Endothelial cell of umbilical vein (primary cell): ENCODE results near the gene TMCO1. TPM values are rescaled to one million over a fixed set of nuclear protein-coding genes. Genes with fewer than 3 reads are reported as not detected.
"Not testable (repeated sequence)": the region's sequence is repeated elsewhere in the genome, so short reads cannot be mapped to it uniquely, and the experiment has no call there.

ENCODE experiments used
- BruUV-seq: library from RNA; stranded (reverse); fragments of 400-500 nt; replicated peaks from 2 replicates; lab custom pipeline; 2021; lab: Mats Ljungman, UMichigan
- CTCF ChIA-PET: fragments of 300-600, 350-600 bp; sonication (Branson Sonifier 250); formaldehyde crosslinking; loops from one replicate; lab custom pipeline; 2021; ENCODE audit warnings: antibody characterized with exemption, inconsistent platforms; lab: Charles Lee
- POLR2A ChIA-PET: fragments of 300-600, 350-600 bp; sonication (Branson Sonifier 250); formaldehyde crosslinking; loops from one replicate; lab custom pipeline; 2021; ENCODE audit warnings: antibody characterized with exemption, inconsistent platforms; lab: Charles Lee
- DNase-seq: peaks from one replicate; pipeline ENCODE4 v3.0.0-alpha.2; 2011; ENCODE audit warnings: low read depth, low spot score
- FAIRE-seq: peaks from 2 replicates; lab custom pipeline; 2011; peaks lifted over from hg19 to GRCh38; lab: Jason Lieb, UNC
- H2AFZ ChIP-seq: 2 replicates; pipeline ENCODE4 v1.6.0; 2012; ENCODE audit warnings: low read depth, low read length, control low read depth, inconsistent platforms
- H3K27ac ChIP-seq: 2 replicates; pipeline ENCODE4 v1.5.1; 2011; ENCODE audit warnings: low read depth, mild to moderate bottlenecking, control low read depth, low read length, moderate library complexity; ENCODE audit not compliant: insufficient read depth
- H3K27me3 ChIP-seq, 2 experiments: 2 replicates each; pipeline versions ENCODE4 v1.6.0 to v1.6.1; 2011; ENCODE audit warnings: low read length in 2 of 2, mixed read lengths in 1 of 2; ENCODE audit not compliant: control insufficient read depth in 2 of 2, insufficient read depth in 2 of 2
- H3K36me3 ChIP-seq, 2 experiments: 2 replicates in 1 of 2; 3 replicates in 1 of 2; pipeline ENCODE4 v1.5.1; 2011; ENCODE audit warnings: low read length in 2 of 2, mild to moderate bottlenecking in 1 of 2, moderate library complexity in 1 of 2; ENCODE audit not compliant: control insufficient read depth in 2 of 2, insufficient read depth in 2 of 2; ENCODE audit errors: extremely low read depth in 1 of 2
- H3K4me1 ChIP-seq: 3 replicates; pipeline ENCODE4 v1.5.1; 2011; ENCODE audit warnings: mild to moderate bottlenecking, low read length; ENCODE audit not compliant: control insufficient read depth, insufficient read depth; ENCODE audit errors: extremely low read depth
- H3K4me2 ChIP-seq: 2 replicates; pipeline ENCODE4 v1.6.1; 2011; ENCODE audit warnings: low read length, control low read depth, mixed read lengths; ENCODE audit not compliant: insufficient read depth
- H3K4me3 ChIP-seq, 3 experiments: fragments of 200-600 bp in 1 of 3; sonication (generic), shearing (Covaris generic) in 1 of 3; replicated peaks in 1 of 3; 2 replicates each; pipeline ENCODE4 v1.5.1; 2011 to 2016; ENCODE audit warnings: control low read depth in 3 of 3, low read length in 3 of 3, mild to moderate bottlenecking in 2 of 3, inconsistent platforms in 1 of 3, low read depth in 1 of 3, moderate library complexity in 1 of 3; ENCODE audit not compliant: insufficient read depth in 1 of 3
- H3K79me2 ChIP-seq: 2 replicates; pipeline ENCODE4 v1.6.0; 2012; ENCODE audit warnings: low read length, inconsistent platforms; ENCODE audit not compliant: control insufficient read depth, insufficient read depth
- H3K9ac ChIP-seq: replicated peaks from 2 replicates; pipeline ENCODE3; 2011; ENCODE audit warnings: low read length, control low read depth; ENCODE audit not compliant: insufficient read depth; ENCODE audit errors: extremely low read depth
- H3K9me1 ChIP-seq: replicated peaks from 3 replicates; pipeline ENCODE4 v1.6.0; 2011; ENCODE audit warnings: mild to moderate bottlenecking, low read length; ENCODE audit not compliant: control insufficient read depth, insufficient read depth; ENCODE audit errors: extremely low read depth
- H3K9me3 ChIP-seq: replicated peaks from 2 replicates; pipeline ENCODE4 v1.5.1; 2012; ENCODE audit warnings: low read length, inconsistent platforms; ENCODE audit not compliant: control insufficient read depth, insufficient read depth
- H4K20me1 ChIP-seq: replicated peaks from 2 replicates; pipeline ENCODE3; 2011; ENCODE audit warnings: mild to moderate bottlenecking, low read length; ENCODE audit not compliant: control insufficient read depth, insufficient read depth; ENCODE audit errors: extremely low read depth
- CTCF ChIP-seq, 2 donors: IDR thresholded peaks; 1 replicate in 1 of 2; 2 replicates in 1 of 2; pipeline ENCODE4 v1.5.1; 2011; ENCODE audit warnings: low read length in 2 of 2, mild to moderate bottlenecking in 2 of 2, moderate library complexity in 2 of 2, control low read depth in 1 of 2, inconsistent platforms in 1 of 2, low read depth in 1 of 2; ENCODE audit not compliant: insufficient read depth in 1 of 2; ENCODE audit errors: extremely low read depth in 1 of 2
- EZH2 ChIP-seq: IDR thresholded peaks from 2 replicates; pipeline ENCODE4 v1.6.1; 2012; ENCODE audit warnings: borderline replicate concordance, low read depth, mild to moderate bottlenecking, moderate library complexity, low read length, inconsistent platforms; ENCODE audit not compliant: severe bottlenecking
- GATA2 ChIP-seq: IDR thresholded peaks from 2 replicates; pipeline ENCODE4 v1.7.0; 2011; ENCODE audit warnings: low read depth, mild to moderate bottlenecking, moderate library complexity, mixed read lengths, low read length; ENCODE audit not compliant: insufficient read length, insufficient read depth
- JUN ChIP-seq: IDR thresholded peaks from 2 replicates; pipeline ENCODE4 v1.6.1; 2011; ENCODE audit warnings: borderline replicate concordance, low read depth; ENCODE audit not compliant: insufficient read length, insufficient read depth
- MYC ChIP-seq: IDR thresholded peaks from one replicate; pipeline ENCODE4 v1.6.1; 2011; ENCODE audit warnings: mild to moderate bottlenecking, low read depth, low read length
- POLR2A ChIP-seq: IDR thresholded peaks from 2 replicates; pipeline ENCODE4 v1.6.1; 2012; ENCODE audit warnings: low read depth, mild to moderate bottlenecking, control low read depth, low read length
- POLR2AphosphoS5 ChIP-seq: IDR thresholded peaks from 2 replicates; pipeline ENCODE4 v1.6.1; 2012; ENCODE audit warnings: low read depth, mild to moderate bottlenecking, control low read depth, low read length, moderate library complexity; ENCODE audit not compliant: insufficient read depth
- dilution Hi-C: fragments of 300-500 bp; cut with MboI; formaldehyde crosslinking; loops from one replicate; pipeline ENCODE4 v1.15.0; 2019; ENCODE audit warnings: low sequenced_read_pairs; ENCODE audit not compliant: extremely low pct_ligation_motif_present
- intact Hi-C: fragments of 100-400 bp; cut with micrococcal nuclease; formaldehyde crosslinking; loops from one replicate; pipeline ENCODE4 v1.10.0; 2022
- polyA plus RNA-seq, 4 experiments: library from polyadenylated mRNA; depleted of rRNA in 3 of 4; stranded (reverse) in 3 of 4; unstranded in 1 of 4; fragments of >200 nt; gene quantifications; 2 replicates each; pipeline versions ENCODE4 v1.2.1 to v1.2.3, GENCODE V29; 2011 to 2012; ENCODE audit warnings: missing spikeins in 1 of 4
- total RNA-seq: library from RNA; stranded (reverse); gene quantifications from 2 replicates; pipeline ENCODE4 v1.2.3, GENCODE V29; 2021

The TMCO1 gene
- total and polyA plus RNA-seq, 2 donors (not counting 3 experiments of a cell fraction or from before 2014, with no cell fraction given), result 86.0 to 93.4 TPM

DNA sequence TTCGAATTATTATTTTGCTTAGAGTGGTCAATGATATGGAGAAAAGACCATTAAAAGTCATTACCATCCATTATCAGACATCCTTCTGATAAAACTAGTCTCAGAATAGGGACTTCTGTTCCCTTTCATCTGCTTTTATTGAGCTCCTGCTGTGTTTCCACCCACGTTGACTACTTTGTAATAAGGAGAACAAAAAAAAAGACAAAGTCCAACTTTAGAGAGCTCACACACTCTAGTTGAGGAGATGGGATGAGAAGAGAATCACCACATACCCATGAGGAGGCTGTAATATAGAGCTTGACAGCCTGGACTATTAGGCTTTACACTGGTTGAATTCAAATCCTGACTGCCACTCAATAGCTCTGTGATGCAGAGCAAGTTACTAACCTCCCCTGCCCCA lies 42.5 kb downstream of the TMCO1 start:
- POLR2A ChIA-PET, result no interaction called here
- Histone ChIP-seq H3K36me3 (peaks cover 0 to 2% of the 10 kb centered on the region in 2 experiments), H3K4me3 (no peak overlapping the region), H3K27me3 (no peaks in the 10 kb centered on the region), H4K20me1 (no peaks in the 10 kb centered on the region), H2AFZ (no peak overlapping the region), H3K79me2 (no peaks in the 10 kb centered on the region), H3K9me3 (no peaks in the 10 kb centered on the region), H3K9ac (no peak overlapping the region), H3K9me1 (no peaks in the 10 kb centered on the region), H3K4me1 (no peaks in the 10 kb centered on the region), H3K27ac (no peak overlapping the region), H3K4me2 (no peak overlapping the region)
- intact Hi-C loops (no loop called here), dilution Hi-C loops (no loop called here)
- CTCF ChIA-PET, result no interaction called here
- no peak for DNase-seq
- BruUV-seq, result no TSS peak
- FAIRE-seq, result no peak
- TF ChIP-seq JUN, result no peak
- TF ChIP-seq EZH2, result no peak
- TF ChIP-seq POLR2A, result no peak

- no peak overlapping the region for H2AFZ ChIP-seq
- no TSS peak for BruUV-seq
- ChIA-PET CTCF (interaction anchor here (0.7 to 1.6 kb wide), 4 partner anchors 153 to 761 kb away, joined by 4 to 6 read pairs (median 6); no protein-coding TSS in a partner anchor), POLR2A (no interaction called here)
- no peaks in the 10 kb centered on the region for H3K36me3 ChIP-seq
- no peak overlapping the region for H3K9ac ChIP-seq
- TF ChIP-seq MYC (no peak), CTCF (IDR thresholded peaks at IDR 0.05; ENCODE audit: extremely low read depth in 1 of 2, insufficient read depth in 1 of 2, low read depth in 1 of 2, low read length in 2 of 2) (peak; percentile 52 to 70), GATA2 (no peak), EZH2 (no peak), POLR2AphosphoS5 (no peak)
- FAIRE-seq (peak; percentile 40), DNase-seq (peak; percentile 68)
- no peaks in the 10 kb centered on the region for H3K4me1 ChIP-seq
- no peaks in the 10 kb centered on the region for H3K27me3 ChIP-seq
- no peak overlapping the region for H3K27ac ChIP-seq
- no peak overlapping the region for H3K4me3 ChIP-seq
- no peaks in the 10 kb centered on the region for H3K9me3 ChIP-seq
- dilution Hi-C loops, result no loop called here
- no peaks in the 10 kb centered on the region for H4K20me1 ChIP-seq
- H3K79me2 ChIP-seq, result no peaks in the 10 kb centered on the region
- H3K4me2 ChIP-seq, result no peak overlapping the region
- intact Hi-C loops, result loop anchor here (1.0 kb wide), 5 partner anchors 110 to 447 kb away; no protein-coding TSS in a partner anchor
- H3K9me1 ChIP-seq, result no peaks in the 10 kb centered on the region
Measured at GRCh38 chr1:165717918-165718515, 50.7 kb downstream of the TMCO1 start.

- H3K4me2 ChIP-seq, FAIRE-seq, H3K79me2 ChIP-seq, H3K9me1 ChIP-seq, POLR2A ChIA-PET, H3K27ac ChIP-seq, H3K9ac ChIP-seq, dilution Hi-C loops, H3K4me3 ChIP-seq, intact Hi-C loops, H3K4me1 ChIP-seq, H3K9me3 ChIP-seq, H2AFZ ChIP-seq, H3K36me3 ChIP-seq, BruUV-seq, DNase-seq, H3K27me3 ChIP-seq, H4K20me1 ChIP-seq: not testable (repeated sequence)
- CTCF ChIA-PET, result interaction anchor here (0.6 kb wide), 1 partner anchor 198 kb away, joined by 3 read pairs; no protein-coding TSS in a partner anchor
Measured at GRCh38 chr1:165716265-165717051, 52.2 kb downstream of the TMCO1 start.
